Measurements from ENCODE around the gene SLC12A7.

- TF ChIP-seq CTCF (IDR thresholded peaks at IDR 0.05), result no peak
- TF ChIP-seq POLR2A (IDR thresholded peaks at IDR 0.05), result no peak
Observed at GRCh38 chr5:1026700-1027621, 84.9 kb downstream of the SLC12A7 start.

All from thyroid gland (tissue), 4 donors.